Measurements from ENCODE around the gene PACSIN3. TPM values are rescaled to one million over a fixed set of nuclear protein-coding genes. Genes with fewer than 3 reads are reported as not detected.

The PACSIN3 gene
- total RNA-seq, 1 donor from 2014 or later, result 97.1 TPM

- Histone ChIP-seq H3K36me3 (ENCODE audit: control insufficient read depth, insufficient read depth, low read length) (peaks cover 28% of the 10 kb centered on the region), H3K27me3 (ENCODE audit: control insufficient read depth, insufficient read depth, low read length) (no peaks in the 10 kb centered on the region), H3K4me3 (ENCODE audit: low read depth, low read length) (no peak overlapping the region)
- TF ChIP-seq CTCF (IDR thresholded peaks at IDR 0.05; ENCODE audit: insufficient read depth, low read length, severe bottlenecking), result no peak
- peak; percentile 40 for FAIRE-seq
- DNase-seq (ENCODE audit: low read depth), result no peak
Observed at GRCh38 chr11:47162426-47162825, 23.8 kb downstream of the PACSIN3 start.

- Histone ChIP-seq H3K36me3 (ENCODE audit: control insufficient read depth, insufficient read depth, low read length) (peaks cover 24% of the 10 kb centered on the region), H3K4me3 (ENCODE audit: low read depth, low read length) (no peak overlapping the region), H3K27me3 (ENCODE audit: control insufficient read depth, insufficient read depth, low read length) (no peaks in the 10 kb centered on the region)
- TF ChIP-seq CTCF (IDR thresholded peaks at IDR 0.05; ENCODE audit: insufficient read depth, low read length, severe bottlenecking), result no peak
- no peak for DNase-seq (ENCODE audit: low read depth)
- no peak for FAIRE-seq
Observed at GRCh38 chr11:47161890-47162289, 24.3 kb downstream of the PACSIN3 start.

GRCh38 chr11:47161134-47161854 is 24.9 kb downstream of the PACSIN3 start:
- peak; percentile 37 for DNase-seq (ENCODE audit: low read depth)
- peak; percentile 87 for TF ChIP-seq CTCF (IDR thresholded peaks at IDR 0.05; ENCODE audit: insufficient read depth, low read length, severe bottlenecking)
- Histone ChIP-seq H3K27me3 (ENCODE audit: control insufficient read depth, insufficient read depth, low read length) (no peaks in the 10 kb centered on the region), H3K36me3 (ENCODE audit: control insufficient read depth, insufficient read depth, low read length) (peaks cover 18% of the 10 kb centered on the region), H3K4me3 (ENCODE audit: low read depth, low read length) (no peak overlapping the region)
- no peak for FAIRE-seq

- peaks cover 16% of the 10 kb centered on the region for H3K36me3 ChIP-seq (ENCODE audit: control insufficient read depth, insufficient read depth, low read length)
- TF ChIP-seq CTCF (IDR thresholded peaks at IDR 0.05; ENCODE audit: insufficient read depth, low read length, severe bottlenecking), result no peak
- H3K4me3 ChIP-seq (ENCODE audit: low read depth, low read length), result no peak overlapping the region
- no peak for DNase-seq (ENCODE audit: low read depth)
- H3K27me3 ChIP-seq (ENCODE audit: control insufficient read depth, insufficient read depth, low read length), result no peaks in the 10 kb centered on the region
- no peak for FAIRE-seq
Observed at GRCh38 chr11:47160753-47161133, 25.5 kb downstream of the PACSIN3 start.

GRCh38 chr11:47158242-47158641 is 28.0 kb downstream of the PACSIN3 start:
- FAIRE-seq, result no peak
- peaks cover 3% of the 10 kb centered on the region for H3K36me3 ChIP-seq (ENCODE audit: control insufficient read depth, insufficient read depth, low read length)
- no peaks in the 10 kb centered on the region for H3K27me3 ChIP-seq (ENCODE audit: control insufficient read depth, insufficient read depth, low read length)
- no peak for DNase-seq (ENCODE audit: low read depth)
- no peak for TF ChIP-seq CTCF (IDR thresholded peaks at IDR 0.05; ENCODE audit: insufficient read depth, low read length, severe bottlenecking)
- no peak overlapping the region for H3K4me3 ChIP-seq (ENCODE audit: low read depth, low read length)

GRCh38 chr11:47157805-47158204 is 28.4 kb downstream of the PACSIN3 start:
- FAIRE-seq (no peak), DNase-seq (ENCODE audit: low read depth) (no peak)
- H3K27me3 ChIP-seq (ENCODE audit: control insufficient read depth, insufficient read depth, low read length), result no peaks in the 10 kb centered on the region
- no peak overlapping the region for H3K4me3 ChIP-seq (ENCODE audit: low read depth, low read length)
- peaks cover 3% of the 10 kb centered on the region for H3K36me3 ChIP-seq (ENCODE audit: control insufficient read depth, insufficient read depth, low read length)
- no peak for TF ChIP-seq CTCF (IDR thresholded peaks at IDR 0.05; ENCODE audit: insufficient read depth, low read length, severe bottlenecking)

Measured in bronchial epithelial cell (primary cell).